Activated naive CD8-positive, alpha-beta T cell (primary cell): ENCODE measurements around the gene NCDN.

Source experiments
- H3K27ac Mint-ChIP-seq: one replicate; pipeline ENCODE4 v1.8.0; 2021; ENCODE audit warnings: mixed read lengths
- H3K27me3 Mint-ChIP-seq: one replicate; pipeline ENCODE4 v1.8.0; 2021; ENCODE audit warnings: mixed read lengths
- H3K36me3 Mint-ChIP-seq: one replicate; pipeline ENCODE4 v1.8.0; 2021; ENCODE audit warnings: mixed read lengths
- H3K4me1 Mint-ChIP-seq: one replicate; pipeline ENCODE4 v1.8.0; 2021; ENCODE audit warnings: low read depth, mixed read lengths
- H3K4me3 Mint-ChIP-seq: one replicate; pipeline ENCODE4 v1.8.0; 2021; ENCODE audit warnings: mild to moderate bottlenecking, mixed read lengths
- H3K9me3 Mint-ChIP-seq: one replicate; pipeline ENCODE4 v1.8.0; 2021; ENCODE audit warnings: low read depth, mixed read lengths

NCDN gene

GRCh38 chr1:35537806-35538205, 19.8 kb upstream of the NCDN start:
- H3K4me1 Mint-ChIP-seq, result peaks cover 82% of the 10 kb centered on the region
- H3K27ac Mint-ChIP-seq, result peak overlapping the region; percentile 76
- no peaks in the 10 kb centered on the region for H3K9me3 Mint-ChIP-seq
- peak overlapping the region; percentile 42 for H3K4me3 Mint-ChIP-seq
- no peaks in the 10 kb centered on the region for H3K27me3 Mint-ChIP-seq
- peaks cover 4% of the 10 kb centered on the region for H3K36me3 Mint-ChIP-seq

- Mint-ChIP-seq H3K4me3 (peak overlapping the region; percentile 73), H3K27me3 (no peaks in the 10 kb centered on the region), H3K4me1 (peaks cover 85% of the 10 kb centered on the region), H3K9me3 (no peaks in the 10 kb centered on the region), H3K27ac (peak overlapping the region; percentile 94), H3K36me3 (peaks cover 6% of the 10 kb centered on the region)
Observed at GRCh38 chr1:35539073-35539823, 18.4 kb upstream of the NCDN start.

- Mint-ChIP-seq H3K4me1 (peaks cover 90% of the 10 kb centered on the region), H3K27ac (peak overlapping the region; percentile 94), H3K36me3 (peaks cover 6% of the 10 kb centered on the region), H3K9me3 (no peaks in the 10 kb centered on the region), H3K27me3 (no peaks in the 10 kb centered on the region), H3K4me3 (peak overlapping the region; percentile 73)
Observed at GRCh38 chr1:35539824-35540261, 17.8 kb upstream of the NCDN start.

GRCh38 chr1:35544976-35545375, 12.6 kb upstream of the NCDN start:
- H3K4me3 Mint-ChIP-seq, result no peak overlapping the region
- no peaks in the 10 kb centered on the region for H3K27me3 Mint-ChIP-seq
- H3K4me1 Mint-ChIP-seq, result peaks cover 62% of the 10 kb centered on the region
- peaks cover 6% of the 10 kb centered on the region for H3K36me3 Mint-ChIP-seq
- H3K27ac Mint-ChIP-seq, result peak overlapping the region; percentile 13
- H3K9me3 Mint-ChIP-seq, result no peaks in the 10 kb centered on the region

GRCh38 chr1:35546614-35547013, 11.0 kb upstream of the NCDN start:
- peaks cover 55% of the 10 kb centered on the region for H3K4me1 Mint-ChIP-seq
- peaks cover 6% of the 10 kb centered on the region for H3K36me3 Mint-ChIP-seq
- no peak overlapping the region for H3K27ac Mint-ChIP-seq
- no peak overlapping the region for H3K4me3 Mint-ChIP-seq
- H3K9me3 Mint-ChIP-seq, result no peaks in the 10 kb centered on the region
- no peaks in the 10 kb centered on the region for H3K27me3 Mint-ChIP-seq

GRCh38 chr1:35553851-35554250, 3.7 kb upstream of the NCDN start:
- Mint-ChIP-seq H3K27ac (no peak overlapping the region), H3K4me3 (no peak overlapping the region), H3K9me3 (no peaks in the 10 kb centered on the region), H3K36me3 (no peaks in the 10 kb centered on the region), H3K27me3 (no peaks in the 10 kb centered on the region), H3K4me1 (peaks cover 54% of the 10 kb centered on the region)

- Mint-ChIP-seq H3K36me3 (no peaks in the 10 kb centered on the region), H3K9me3 (no peaks in the 10 kb centered on the region), H3K4me1 (peaks cover 53% of the 10 kb centered on the region), H3K4me3 (no peak overlapping the region), H3K27ac (peak overlapping the region; percentile 62), H3K27me3 (no peaks in the 10 kb centered on the region)
Observed at GRCh38 chr1:35554266-35555211, 3.1 kb upstream of the NCDN start.

GRCh38 chr1:35555212-35555584, 2.4 kb upstream of the NCDN start:
- Mint-ChIP-seq H3K9me3 (no peaks in the 10 kb centered on the region), H3K4me1 (peaks cover 56% of the 10 kb centered on the region), H3K4me3 (peak overlapping the region; percentile 95), H3K36me3 (no peaks in the 10 kb centered on the region), H3K27me3 (no peaks in the 10 kb centered on the region), H3K27ac (peak overlapping the region; percentile 62)

GRCh38 chr1:35555601-35556477, 1.8 kb upstream of the NCDN start:
- no peaks in the 10 kb centered on the region for H3K36me3 Mint-ChIP-seq
- H3K4me3 Mint-ChIP-seq, result peak overlapping the region; percentile 95
- H3K27ac Mint-ChIP-seq, result peak overlapping the region; percentile 62
- no peaks in the 10 kb centered on the region for H3K27me3 Mint-ChIP-seq
- peaks cover 54% of the 10 kb centered on the region for H3K4me1 Mint-ChIP-seq
- H3K9me3 Mint-ChIP-seq, result no peaks in the 10 kb centered on the region

- Mint-ChIP-seq H3K27ac (peak overlapping the region; percentile 62), H3K9me3 (no peaks in the 10 kb centered on the region), H3K4me1 (peaks cover 55% of the 10 kb centered on the region), H3K36me3 (no peaks in the 10 kb centered on the region), H3K4me3 (peak overlapping the region; percentile 95), H3K27me3 (no peaks in the 10 kb centered on the region)
Observed at GRCh38 chr1:35556484-35557117, 998 bp upstream of the NCDN start.

- H3K9me3 Mint-ChIP-seq, result no peaks in the 10 kb centered on the region
- H3K27ac Mint-ChIP-seq, result peak within 1 kb of the TSS; percentile 93
- peak within 1 kb of the TSS; percentile 95 for H3K4me3 Mint-ChIP-seq
- no peaks in the 10 kb centered on the region for H3K27me3 Mint-ChIP-seq
- no peaks in the 10 kb centered on the region for H3K36me3 Mint-ChIP-seq
- peaks cover 52% of the 10 kb centered on the region for H3K4me1 Mint-ChIP-seq
Observed at GRCh38 chr1:35557118-35557610, 435 bp upstream of the NCDN start, which contains the start of gene KIAA0319L. Gene KIAA0319L, minus strand, starts transcription at chr1:35557403. Its CDS starts 2,912 bp downstream, at chr1:35554491.

- Mint-ChIP-seq H3K27me3 (no peaks in the 10 kb centered on the region), H3K36me3 (no peaks in the 10 kb centered on the region), H3K9me3 (no peaks in the 10 kb centered on the region), H3K4me1 (peaks cover 48% of the 10 kb centered on the region), H3K27ac (peak overlapping the region; percentile 93), H3K4me3 (peak overlapping the region; percentile 95)
Observed at GRCh38 chr1:35558374-35559316, 1.0 kb downstream of the NCDN start.

GRCh38 chr1:35559317-35559944, 1.8 kb downstream of the NCDN start:
- H3K27ac Mint-ChIP-seq, result peak overlapping the region; percentile 51
- H3K4me3 Mint-ChIP-seq, result peak overlapping the region; percentile 95
- H3K36me3 Mint-ChIP-seq, result no peaks in the 10 kb centered on the region
- no peaks in the 10 kb centered on the region for H3K9me3 Mint-ChIP-seq
- no peaks in the 10 kb centered on the region for H3K27me3 Mint-ChIP-seq
- H3K4me1 Mint-ChIP-seq, result peaks cover 45% of the 10 kb centered on the region
